ENCODE measurements around the gene DRAP1. TPM values are rescaled to one million over a fixed set of nuclear protein-coding genes. Genes with fewer than 3 reads are reported as not detected.

The DRAP1 gene
- total RNA-seq, 2 donors from 2014 or later: 83.8 to 103 TPM

DNA sequence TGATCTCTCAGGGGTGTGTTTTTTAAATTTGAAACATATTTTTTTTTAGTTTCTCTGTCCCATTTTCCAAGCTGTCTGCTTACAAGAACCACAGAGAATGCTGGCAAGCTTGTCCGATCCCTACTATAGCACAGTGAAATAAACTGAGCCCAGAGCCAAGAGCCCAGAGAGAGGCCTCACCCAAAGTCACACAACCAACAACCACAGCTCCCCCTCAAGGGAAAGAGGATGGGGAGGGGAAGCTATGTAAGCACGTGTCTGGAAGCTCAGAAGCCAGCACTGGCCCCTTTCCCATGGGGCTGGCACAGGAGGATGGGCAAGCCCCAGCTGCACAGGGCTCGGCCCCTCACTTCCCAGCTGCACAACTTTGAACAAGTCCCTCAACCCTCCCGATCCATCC lies 39.1 kb downstream of the DRAP1 start:
- H3K4me1 Mint-ChIP-seq: peaks cover 12% of the 10 kb centered on the region
- Histone ChIP-seq H3K4me1 (ENCODE audit: control insufficient read depth, insufficient read depth, low read length) (peaks cover 4% of the 10 kb centered on the region), H3K27ac (ENCODE audit: low read depth, low read length) (no peak overlapping the region), H3K4me3 (ENCODE audit: low read length) (no peak overlapping the region), H3K27me3 (ENCODE audit: control insufficient read depth, insufficient read depth, low read length, poor library complexity, severe bottlenecking) (no peaks in the 10 kb centered on the region), H3K36me3 (ENCODE audit: control insufficient read depth, insufficient read depth, low read length) (no peaks in the 10 kb centered on the region), H3K9ac (ENCODE audit: extremely low read depth, low read length, poor library complexity, severe bottlenecking) (no peak overlapping the region), H3K9me3 (ENCODE audit: control insufficient read depth, low read length) (no peaks in the 10 kb centered on the region)
- no peaks in the 10 kb centered on the region for H3K36me3 Mint-ChIP-seq (ENCODE audit: low read depth)
- WGBS, 2 experiments (ENCODE audit: insufficient coverage in 1 of 2, insufficient read length in 1 of 2): 76 to 83% methylated on average over 2 to 4 of the region's 4 CpGs
- H3K4me3 Mint-ChIP-seq: no peak overlapping the region
- H3K9me3 Mint-ChIP-seq: no peaks in the 10 kb centered on the region
- no peak for DNase-seq
- H3K27ac Mint-ChIP-seq: no peak overlapping the region
- H3K27me3 Mint-ChIP-seq (ENCODE audit: insufficient read depth): no peaks in the 10 kb centered on the region
- TF ChIP-seq, protein P1, sequence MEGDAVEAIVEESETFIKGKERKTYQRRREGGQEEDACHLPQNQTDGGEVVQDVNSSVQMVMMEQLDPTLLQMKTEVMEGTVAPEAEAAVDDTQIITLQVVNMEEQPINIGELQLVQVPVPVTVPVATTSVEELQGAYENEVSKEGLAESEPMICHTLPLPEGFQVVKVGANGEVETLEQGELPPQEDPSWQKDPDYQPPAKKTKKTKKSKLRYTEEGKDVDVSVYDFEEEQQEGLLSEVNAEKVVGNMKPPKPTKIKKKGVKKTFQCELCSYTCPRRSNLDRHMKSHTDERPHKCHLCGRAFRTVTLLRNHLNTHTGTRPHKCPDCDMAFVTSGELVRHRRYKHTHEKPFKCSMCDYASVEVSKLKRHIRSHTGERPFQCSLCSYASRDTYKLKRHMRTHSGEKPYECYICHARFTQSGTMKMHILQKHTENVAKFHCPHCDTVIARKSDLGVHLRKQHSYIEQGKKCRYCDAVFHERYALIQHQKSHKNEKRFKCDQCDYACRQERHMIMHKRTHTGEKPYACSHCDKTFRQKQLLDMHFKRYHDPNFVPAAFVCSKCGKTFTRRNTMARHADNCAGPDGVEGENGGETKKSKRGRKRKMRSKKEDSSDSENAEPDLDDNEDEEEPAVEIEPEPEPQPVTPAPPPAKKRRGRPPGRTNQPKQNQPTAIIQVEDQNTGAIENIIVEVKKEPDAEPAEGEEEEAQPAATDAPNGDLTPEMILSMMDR (conservative IDR thresholded peaks at IDR 0.05): no peak

DNA sequence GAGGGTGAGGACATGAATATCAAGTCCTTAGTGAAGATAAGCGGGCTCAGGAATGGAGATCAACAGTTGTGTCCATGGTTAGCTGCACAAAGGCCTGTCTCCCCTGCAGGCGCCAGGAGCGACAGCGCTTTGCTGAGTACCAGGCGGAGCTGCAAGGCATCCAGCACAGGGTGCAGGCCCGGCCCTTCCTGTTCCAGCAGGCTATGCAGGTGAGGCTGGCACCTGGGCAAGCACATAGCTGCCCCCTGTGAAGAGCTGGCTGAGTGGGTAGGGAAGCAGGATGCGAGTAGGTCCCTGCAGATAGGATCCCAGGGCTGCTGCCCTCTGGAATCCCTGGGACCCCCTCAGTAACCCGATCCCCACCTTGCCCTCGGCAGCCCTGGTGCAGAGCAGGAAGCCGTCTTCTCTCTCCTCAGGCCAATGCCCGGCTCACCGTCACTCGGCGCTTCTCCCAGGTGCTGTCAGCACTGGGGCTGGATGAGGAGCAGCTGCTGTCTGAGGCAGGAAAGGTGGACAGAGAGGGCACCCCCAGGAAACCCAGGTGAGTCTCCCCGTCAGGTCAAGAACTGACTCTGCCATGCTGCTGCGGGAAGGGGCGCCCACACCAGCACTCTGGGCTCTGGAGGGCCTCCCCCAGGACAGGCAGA lies 39.7 kb downstream of the DRAP1 start:
- DNase-seq: no peak
- no peak overlapping the region for H3K9ac ChIP-seq (ENCODE audit: extremely low read depth, low read length, poor library complexity, severe bottlenecking)

DNA sequence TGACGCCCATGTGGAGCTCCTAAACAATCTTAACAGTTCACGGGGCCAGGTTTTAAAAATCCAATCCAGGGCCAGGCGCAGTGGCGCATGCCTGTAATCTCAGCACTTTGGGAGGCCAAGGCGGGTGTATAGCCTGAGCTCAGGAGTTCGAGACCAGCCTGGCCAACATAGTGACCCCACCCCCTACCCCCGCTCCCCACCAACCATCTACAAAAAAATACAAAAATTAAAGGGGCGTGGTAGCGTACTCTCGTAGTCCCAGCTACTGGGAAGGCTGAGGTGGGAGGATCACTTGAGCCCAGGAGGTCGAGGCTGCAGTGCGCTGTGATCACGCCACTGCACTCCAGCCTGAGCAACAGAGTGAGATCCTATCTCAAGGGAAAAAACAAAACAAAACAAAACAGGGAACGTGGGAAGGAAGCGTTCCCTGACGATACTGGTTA lies 41.6 kb downstream of the DRAP1 start:
- Mint-ChIP-seq H3K4me3 (peak overlapping the region; percentile 92), H3K27me3 (ENCODE audit: insufficient read depth) (no peaks in the 10 kb centered on the region), H3K27ac (peak overlapping the region; percentile 95), H3K4me1 (peaks cover 12% of the 10 kb centered on the region), H3K36me3 (ENCODE audit: low read depth) (peaks cover 21% of the 10 kb centered on the region), H3K9me3 (no peaks in the 10 kb centered on the region)
- no peaks in the 10 kb centered on the region for H3K9me3 ChIP-seq (ENCODE audit: control insufficient read depth, low read length)
- 56 to 67% methylated on average over 9 to 16 of the region's 16 CpGs for WGBS, 2 experiments (ENCODE audit: insufficient coverage in 1 of 2, insufficient read length in 1 of 2)
- peaks cover 19% of the 10 kb centered on the region for H3K36me3 ChIP-seq (ENCODE audit: control insufficient read depth, insufficient read depth, low read length)
- peak overlapping the region; percentile 88 for H3K9ac ChIP-seq (ENCODE audit: extremely low read depth, low read length, poor library complexity, severe bottlenecking)
- peak overlapping the region; percentile 92 for H3K4me3 ChIP-seq (ENCODE audit: low read length)
- peak overlapping the region; percentile 74 for H3K27ac ChIP-seq (ENCODE audit: low read depth, low read length)
- DNase-seq: no peak
- H3K4me1 ChIP-seq (ENCODE audit: control insufficient read depth, insufficient read depth, low read length): peaks cover 4% of the 10 kb centered on the region
- H3K27me3 ChIP-seq (ENCODE audit: control insufficient read depth, insufficient read depth, low read length, poor library complexity, severe bottlenecking): no peaks in the 10 kb centered on the region
- TF ChIP-seq, protein P1 (conservative IDR thresholded peaks at IDR 0.05): no peak

More for the DNA sequence above, 39.7 kb downstream of the DRAP1 start:
- Histone ChIP-seq H3K36me3 (ENCODE audit: control insufficient read depth, insufficient read depth, low read length) (peaks cover 3% of the 10 kb centered on the region), H3K9me3 (ENCODE audit: control insufficient read depth, low read length) (no peaks in the 10 kb centered on the region), H3K4me3 (ENCODE audit: low read length) (no peak overlapping the region), H3K27ac (ENCODE audit: low read depth, low read length) (no peak overlapping the region), H3K27me3 (ENCODE audit: control insufficient read depth, insufficient read depth, low read length, poor library complexity, severe bottlenecking) (no peaks in the 10 kb centered on the region), H3K4me1 (ENCODE audit: control insufficient read depth, insufficient read depth, low read length) (peaks cover 4% of the 10 kb centered on the region)
- TF ChIP-seq, protein P1 (conservative IDR thresholded peaks at IDR 0.05): no peak
- Mint-ChIP-seq H3K36me3 (ENCODE audit: low read depth) (peaks cover 3% of the 10 kb centered on the region), H3K27me3 (ENCODE audit: insufficient read depth) (no peaks in the 10 kb centered on the region), H3K4me3 (no peak overlapping the region), H3K27ac (no peak overlapping the region), H3K9me3 (no peaks in the 10 kb centered on the region), H3K4me1 (peaks cover 12% of the 10 kb centered on the region)
- 86 to 92% methylated on average over 13 to 17 of the region's 17 CpGs for WGBS, 2 experiments (ENCODE audit: insufficient coverage in 1 of 2, insufficient read length in 1 of 2)

All from endodermal cell (in vitro differentiated cells).